GM12865 (cell line): ENCODE data around the gene GRID1.
"Not testable (repeated sequence)": the region's sequence is repeated elsewhere in the genome, so short reads cannot be mapped to it uniquely, and the experiment has no call there.

ENCODE experiments used
- DNase-seq: peaks from one replicate; pipeline ENCODE4 v3.0.0; 2010; ENCODE audit warnings: low read depth
- H3K4me3 ChIP-seq: 2 replicates; pipeline ENCODE4 v1.5.1; 2011; ENCODE audit warnings: mild to moderate bottlenecking, low read depth, low read length, control low read depth
- TF ChIP-seq, protein P1 (sequence below): IDR thresholded peaks from 2 replicates; pipeline ENCODE4 v1.5.1; 2011; ENCODE audit warnings: low read length, control low read depth, low read depth, inconsistent platforms; ENCODE audit not compliant: insufficient read depth; ENCODE audit errors: missing control alignments

GRID1 gene

GRCh38 chr10:86102451-86102850, 264.1 kb downstream of the GRID1 start:
- TF ChIP-seq, protein P1, sequence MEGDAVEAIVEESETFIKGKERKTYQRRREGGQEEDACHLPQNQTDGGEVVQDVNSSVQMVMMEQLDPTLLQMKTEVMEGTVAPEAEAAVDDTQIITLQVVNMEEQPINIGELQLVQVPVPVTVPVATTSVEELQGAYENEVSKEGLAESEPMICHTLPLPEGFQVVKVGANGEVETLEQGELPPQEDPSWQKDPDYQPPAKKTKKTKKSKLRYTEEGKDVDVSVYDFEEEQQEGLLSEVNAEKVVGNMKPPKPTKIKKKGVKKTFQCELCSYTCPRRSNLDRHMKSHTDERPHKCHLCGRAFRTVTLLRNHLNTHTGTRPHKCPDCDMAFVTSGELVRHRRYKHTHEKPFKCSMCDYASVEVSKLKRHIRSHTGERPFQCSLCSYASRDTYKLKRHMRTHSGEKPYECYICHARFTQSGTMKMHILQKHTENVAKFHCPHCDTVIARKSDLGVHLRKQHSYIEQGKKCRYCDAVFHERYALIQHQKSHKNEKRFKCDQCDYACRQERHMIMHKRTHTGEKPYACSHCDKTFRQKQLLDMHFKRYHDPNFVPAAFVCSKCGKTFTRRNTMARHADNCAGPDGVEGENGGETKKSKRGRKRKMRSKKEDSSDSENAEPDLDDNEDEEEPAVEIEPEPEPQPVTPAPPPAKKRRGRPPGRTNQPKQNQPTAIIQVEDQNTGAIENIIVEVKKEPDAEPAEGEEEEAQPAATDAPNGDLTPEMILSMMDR: no peak
- no peak for DNase-seq

GRCh38 chr10:86102031-86102430, 264.6 kb downstream of the GRID1 start:
- TF ChIP-seq, protein P1: no peak
- DNase-seq: no peak
- no peak overlapping the region for H3K4me3 ChIP-seq

More at GRCh38 chr10:86102451-86102850, 264.1 kb downstream of the GRID1 start:
- H3K4me3 ChIP-seq: no peak overlapping the region

DNA sequence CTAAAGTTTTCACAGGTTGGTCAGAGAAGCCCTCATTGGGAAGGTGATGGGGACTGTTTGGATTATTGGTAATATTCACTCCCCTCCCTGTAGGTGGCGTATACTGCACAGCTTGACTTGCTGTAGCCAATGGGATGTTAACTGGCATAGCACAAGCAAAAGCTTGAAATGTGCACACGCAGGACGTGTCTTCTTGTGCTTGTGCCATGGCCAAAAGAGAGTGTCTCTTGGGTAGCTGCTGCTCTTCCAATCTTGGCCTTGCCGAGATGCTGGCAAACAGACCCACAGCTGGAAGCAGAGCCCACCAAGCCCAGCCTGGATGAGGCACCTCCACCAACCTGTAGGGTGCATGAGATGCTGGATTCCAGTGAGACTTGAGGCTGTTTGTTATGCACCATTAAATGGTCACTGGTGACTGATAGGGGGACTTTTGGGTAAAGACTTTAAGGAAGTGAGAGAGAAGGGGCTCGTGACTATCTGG, 266.0 kb downstream of the GRID1 start:
- DNase-seq: peak; percentile 38

GRCh38 chr10:86099542-86100334, 266.9 kb downstream of the GRID1 start:
- H3K4me3 ChIP-seq: no peak overlapping the region
- DNase-seq: no peak
- TF ChIP-seq, protein P1: no peak

More for the DNA sequence above, 266.0 kb downstream of the GRID1 start:
- TF ChIP-seq, protein P1: peak; percentile 52
- no peak overlapping the region for H3K4me3 ChIP-seq

DNA sequence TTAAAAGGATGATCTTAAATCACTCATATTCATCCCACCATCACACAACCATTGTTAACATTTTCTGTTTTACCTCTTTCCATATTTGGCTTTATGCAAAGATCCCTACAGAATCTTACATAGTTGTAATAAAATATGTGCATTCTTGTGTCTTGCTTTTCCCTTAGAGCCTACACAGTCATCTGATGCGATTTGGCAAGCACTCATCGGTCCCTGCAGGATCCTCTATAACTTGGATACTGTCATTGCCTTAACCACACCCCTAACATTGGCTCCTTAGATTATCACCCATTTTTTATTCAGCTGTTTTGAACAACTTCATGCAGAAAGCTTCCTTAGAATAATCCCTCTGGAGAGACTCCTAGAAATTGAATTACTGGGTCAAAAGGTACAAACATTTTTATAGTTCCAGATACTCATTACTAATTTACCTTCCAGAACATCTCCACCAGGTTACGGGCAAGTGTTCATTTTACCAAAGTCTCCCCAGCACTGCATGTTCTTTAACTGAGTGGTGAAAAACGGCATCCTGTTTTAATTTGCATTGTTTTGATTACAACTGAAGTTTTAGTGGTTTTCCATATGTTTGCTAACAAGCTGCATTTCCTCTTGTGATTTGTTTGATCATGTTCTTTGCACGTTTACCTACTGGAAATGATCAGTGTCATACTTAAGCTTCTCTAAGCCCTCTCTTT, 268.3 kb downstream of the GRID1 start:
- H3K4me3 ChIP-seq: no peak overlapping the region
- TF ChIP-seq, protein P1: no peak
- no peak for DNase-seq

GRCh38 chr10:86095061-86095460, 271.5 kb downstream of the GRID1 start:
- DNase-seq, H3K4me3 ChIP-seq: not testable (repeated sequence)

- DNase-seq, H3K4me3 ChIP-seq: not testable (repeated sequence)
Observed at GRCh38 chr10:86092311-86092710, 274.3 kb downstream of the GRID1 start.
